ENCODE data around the gene C1orf35. TPM values are rescaled to one million over a fixed set of nuclear protein-coding genes. Genes with fewer than 3 reads are reported as not detected.

C1orf35 gene
- total and polyA plus RNA-seq, 9 of the 15 experiments (the other 6 are each of a cell fraction or from before 2014, with no cell fraction given) = 3.2 to 48.7 (median 12.5) TPM

DNA sequence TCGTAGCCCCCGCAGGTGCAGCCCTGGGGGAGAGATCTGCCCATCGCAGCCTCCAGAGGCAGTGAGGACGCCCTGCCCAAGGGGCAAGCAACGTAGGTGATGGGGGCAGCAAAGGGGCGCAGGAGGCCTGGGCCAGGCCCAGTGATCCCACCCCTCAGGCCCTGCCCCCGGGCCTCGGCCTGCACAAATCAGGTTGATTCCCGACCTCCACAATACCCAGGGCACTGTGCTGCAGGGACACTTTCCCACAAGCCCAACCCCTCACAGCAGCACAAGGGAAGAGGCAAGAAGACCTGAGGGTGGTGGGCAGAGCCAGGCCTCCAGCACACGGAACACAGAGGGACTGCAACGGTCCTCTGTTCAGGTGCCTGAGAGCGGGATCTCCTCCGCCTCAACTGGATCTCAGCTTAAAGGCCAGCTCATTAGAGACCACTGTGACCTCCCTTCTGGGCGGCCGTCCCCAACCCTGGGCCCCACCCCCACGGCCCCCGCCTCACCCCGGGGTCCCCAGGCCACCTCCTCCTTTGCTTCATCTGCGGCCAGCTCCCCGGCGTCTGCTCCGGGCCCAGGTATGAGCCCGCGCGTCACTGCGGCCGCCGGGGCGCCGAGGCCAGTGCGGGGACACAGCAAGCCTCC is 21.4 kb downstream of the C1orf35 start (continued):
- TF ChIP-seq, protein P1, sequence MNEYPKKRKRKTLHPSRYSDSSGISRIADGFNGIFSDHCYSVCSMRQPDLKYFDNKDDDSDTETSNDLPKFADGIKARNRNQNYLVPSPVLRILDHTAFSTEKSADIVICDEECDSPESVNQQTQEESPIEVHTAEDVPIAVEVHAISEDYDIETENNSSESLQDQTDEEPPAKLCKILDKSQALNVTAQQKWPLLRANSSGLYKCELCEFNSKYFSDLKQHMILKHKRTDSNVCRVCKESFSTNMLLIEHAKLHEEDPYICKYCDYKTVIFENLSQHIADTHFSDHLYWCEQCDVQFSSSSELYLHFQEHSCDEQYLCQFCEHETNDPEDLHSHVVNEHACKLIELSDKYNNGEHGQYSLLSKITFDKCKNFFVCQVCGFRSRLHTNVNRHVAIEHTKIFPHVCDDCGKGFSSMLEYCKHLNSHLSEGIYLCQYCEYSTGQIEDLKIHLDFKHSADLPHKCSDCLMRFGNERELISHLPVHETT (CRISPR knock-in tag; conservative IDR thresholded peaks at IDR 0.05 in 1 of 2, IDR thresholded peaks at IDR 0.05 in 1 of 2) = no peak
- TF ChIP-seq, protein P2, sequence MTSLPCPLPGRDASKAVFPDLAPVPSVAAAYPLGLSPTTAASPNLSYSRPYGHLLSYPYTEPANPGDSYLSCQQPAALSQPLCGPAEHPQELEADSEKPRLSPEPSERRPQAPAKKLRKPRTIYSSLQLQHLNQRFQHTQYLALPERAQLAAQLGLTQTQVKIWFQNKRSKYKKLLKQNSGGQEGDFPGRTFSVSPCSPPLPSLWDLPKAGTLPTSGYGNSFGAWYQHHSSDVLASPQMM (CRISPR knock-in tag; IDR thresholded peaks at IDR 0.05) = no peak
- TF ChIP-seq, protein P3, sequence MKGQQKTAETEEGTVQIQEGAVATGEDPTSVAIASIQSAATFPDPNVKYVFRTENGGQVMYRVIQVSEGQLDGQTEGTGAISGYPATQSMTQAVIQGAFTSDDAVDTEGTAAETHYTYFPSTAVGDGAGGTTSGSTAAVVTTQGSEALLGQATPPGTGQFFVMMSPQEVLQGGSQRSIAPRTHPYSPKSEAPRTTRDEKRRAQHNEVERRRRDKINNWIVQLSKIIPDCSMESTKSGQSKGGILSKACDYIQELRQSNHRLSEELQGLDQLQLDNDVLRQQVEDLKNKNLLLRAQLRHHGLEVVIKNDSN (CRISPR knock-in tag; IDR thresholded peaks at IDR 0.05) = no peak
- TF ChIP-seq, protein P4, sequence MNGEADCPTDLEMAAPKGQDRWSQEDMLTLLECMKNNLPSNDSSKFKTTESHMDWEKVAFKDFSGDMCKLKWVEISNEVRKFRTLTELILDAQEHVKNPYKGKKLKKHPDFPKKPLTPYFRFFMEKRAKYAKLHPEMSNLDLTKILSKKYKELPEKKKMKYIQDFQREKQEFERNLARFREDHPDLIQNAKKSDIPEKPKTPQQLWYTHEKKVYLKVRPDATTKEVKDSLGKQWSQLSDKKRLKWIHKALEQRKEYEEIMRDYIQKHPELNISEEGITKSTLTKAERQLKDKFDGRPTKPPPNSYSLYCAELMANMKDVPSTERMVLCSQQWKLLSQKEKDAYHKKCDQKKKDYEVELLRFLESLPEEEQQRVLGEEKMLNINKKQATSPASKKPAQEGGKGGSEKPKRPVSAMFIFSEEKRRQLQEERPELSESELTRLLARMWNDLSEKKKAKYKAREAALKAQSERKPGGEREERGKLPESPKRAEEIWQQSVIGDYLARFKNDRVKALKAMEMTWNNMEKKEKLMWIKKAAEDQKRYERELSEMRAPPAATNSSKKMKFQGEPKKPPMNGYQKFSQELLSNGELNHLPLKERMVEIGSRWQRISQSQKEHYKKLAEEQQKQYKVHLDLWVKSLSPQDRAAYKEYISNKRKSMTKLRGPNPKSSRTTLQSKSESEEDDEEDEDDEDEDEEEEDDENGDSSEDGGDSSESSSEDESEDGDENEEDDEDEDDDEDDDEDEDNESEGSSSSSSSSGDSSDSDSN (IDR thresholded peaks at IDR 0.05; ENCODE audit: borderline replicate concordance in 1 of 2, low read depth in 2 of 2, low read length in 2 of 2) = peak; percentile 17 to 29; a peak in 1 of 4 replicates
- TF ChIP-seq NFATC3 (IDR thresholded peaks at IDR 0.05) = no peak
